ENCODE measurements around the gene SPAG17.

Gene SPAG17

GRCh38 chr1:118159569-118159968, 25.5 kb downstream of the SPAG17 start:
- no peak for DNase-seq

GRCh38 chr1:118158924-118159323, 26.1 kb downstream of the SPAG17 start:
- DNase-seq: no peak

GRCh38 chr1:118157506-118157905, 27.5 kb downstream of the SPAG17 start:
- no peak for DNase-seq

GRCh38 chr1:118155106-118155505, 29.9 kb downstream of the SPAG17 start:
- no peak for DNase-seq

GRCh38 chr1:118154220-118154619, 30.8 kb downstream of the SPAG17 start:
- no peak for DNase-seq

- DNase-seq: peak; percentile 59
Observed at GRCh38 chr1:118151312-118151937, 33.6 kb downstream of the SPAG17 start.

GRCh38 chr1:118149799-118150198, 35.2 kb downstream of the SPAG17 start:
- no peak for DNase-seq

GRCh38 chr1:118148034-118148433, 37.0 kb downstream of the SPAG17 start:
- DNase-seq: no peak

- DNase-seq: no peak
Observed at GRCh38 chr1:118147522-118147921, 37.5 kb downstream of the SPAG17 start.

GRCh38 chr1:118145721-118146120, 39.3 kb downstream of the SPAG17 start:
- no peak for DNase-seq

GRCh38 chr1:118144684-118145083, 40.3 kb downstream of the SPAG17 start:
- DNase-seq: no peak

- DNase-seq: no peak
Observed at GRCh38 chr1:118143831-118144230, 41.2 kb downstream of the SPAG17 start.

- DNase-seq: no peak
Observed at GRCh38 chr1:118143121-118143520, 41.9 kb downstream of the SPAG17 start.

GRCh38 chr1:118142546-118142945, 42.5 kb downstream of the SPAG17 start:
- no peak for DNase-seq

GRCh38 chr1:118137900-118138299, 47.1 kb downstream of the SPAG17 start:
- no peak for DNase-seq

- DNase-seq: peak; percentile 38
Observed at GRCh38 chr1:118136187-118136941, 48.7 kb downstream of the SPAG17 start.

- DNase-seq: no peak
Observed at GRCh38 chr1:118132000-118132399, 53.0 kb downstream of the SPAG17 start.

- DNase-seq: no peak
Observed at GRCh38 chr1:118128761-118129160, 56.3 kb downstream of the SPAG17 start.

- DNase-seq: no peak
Observed at GRCh38 chr1:118124064-118124463, 61.0 kb downstream of the SPAG17 start.

GRCh38 chr1:118123116-118123839, 61.8 kb downstream of the SPAG17 start:
- DNase-seq: no peak

GRCh38 chr1:118122234-118123004, 62.6 kb downstream of the SPAG17 start:
- DNase-seq: no peak

- no peak for DNase-seq
Observed at GRCh38 chr1:118118873-118119463, 66.1 kb downstream of the SPAG17 start.

GRCh38 chr1:118118469-118118868, 66.6 kb downstream of the SPAG17 start:
- DNase-seq: no peak
